DMS114 treated with DMSO at 0.1 percent for 48 hours (cell line): ENCODE measurements around the gene OR51E1.

ENCODE experiments used
- DNase-seq: peaks from one replicate; lab custom pipeline; 2025; ENCODE audit not compliant: unreplicated experiment; lab: John Stamatoyannopoulos, UW

Gene OR51E1

DNA sequence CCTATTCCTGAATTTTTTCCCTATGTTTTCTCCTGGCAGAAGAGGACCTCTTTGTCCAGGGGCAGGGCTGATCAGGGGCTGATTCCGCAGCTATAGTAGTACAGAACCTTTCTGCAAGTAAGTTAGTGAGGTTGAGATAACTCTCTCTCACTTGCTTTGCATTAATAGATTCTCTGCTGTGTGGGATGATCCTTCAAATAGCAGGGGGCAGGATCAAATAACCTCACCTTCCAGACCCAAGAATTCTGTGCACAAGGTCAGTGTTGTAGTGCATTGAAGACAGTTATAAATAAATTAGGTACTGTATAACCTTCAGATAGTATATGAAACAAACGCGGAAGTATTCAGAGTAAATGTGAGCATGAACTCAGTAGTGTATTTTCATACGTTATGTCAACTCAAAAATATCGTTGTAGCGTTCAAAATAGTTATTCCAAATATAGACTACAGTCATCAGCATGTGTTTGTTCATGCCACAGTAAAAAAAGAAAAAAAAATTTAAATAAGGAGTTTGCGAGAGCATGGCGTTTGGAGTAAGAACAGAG lies 61.1 kb downstream of the OR51E1 start:
- DNase-seq = no peak
